HG03342 (cell line): ENCODE data around the gene P2RX5.

Experiments
- ATAC-seq: cut with Tn5 transposase; IDR thresholded peaks from one replicate; pipeline ENCODE4 v1.9.1; 2021; ENCODE audit warnings: mild to moderate bottlenecking, moderate library complexity; ENCODE audit not compliant: unreplicated experiment

P2RX5 gene

GRCh38 chr17:3657874-3658783, 37.8 kb downstream of the P2RX5 start:
- ATAC-seq, result no peak

DNA sequence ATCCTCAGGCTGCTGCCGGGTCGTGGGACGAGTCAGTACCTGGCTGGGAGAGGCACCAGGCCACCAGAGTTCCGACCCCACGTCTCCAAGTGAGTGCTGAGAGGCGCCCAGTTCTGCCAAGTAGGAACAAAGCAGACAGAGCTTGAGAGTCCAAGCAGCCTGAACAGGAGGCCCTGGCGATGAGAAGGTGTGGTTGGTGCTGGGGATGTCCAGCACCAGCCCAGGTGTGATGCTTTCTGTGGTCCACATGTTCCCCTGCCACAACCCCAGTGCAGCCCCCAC, 38.4 kb downstream of the P2RX5 start:
- ATAC-seq, result no peak

DNA sequence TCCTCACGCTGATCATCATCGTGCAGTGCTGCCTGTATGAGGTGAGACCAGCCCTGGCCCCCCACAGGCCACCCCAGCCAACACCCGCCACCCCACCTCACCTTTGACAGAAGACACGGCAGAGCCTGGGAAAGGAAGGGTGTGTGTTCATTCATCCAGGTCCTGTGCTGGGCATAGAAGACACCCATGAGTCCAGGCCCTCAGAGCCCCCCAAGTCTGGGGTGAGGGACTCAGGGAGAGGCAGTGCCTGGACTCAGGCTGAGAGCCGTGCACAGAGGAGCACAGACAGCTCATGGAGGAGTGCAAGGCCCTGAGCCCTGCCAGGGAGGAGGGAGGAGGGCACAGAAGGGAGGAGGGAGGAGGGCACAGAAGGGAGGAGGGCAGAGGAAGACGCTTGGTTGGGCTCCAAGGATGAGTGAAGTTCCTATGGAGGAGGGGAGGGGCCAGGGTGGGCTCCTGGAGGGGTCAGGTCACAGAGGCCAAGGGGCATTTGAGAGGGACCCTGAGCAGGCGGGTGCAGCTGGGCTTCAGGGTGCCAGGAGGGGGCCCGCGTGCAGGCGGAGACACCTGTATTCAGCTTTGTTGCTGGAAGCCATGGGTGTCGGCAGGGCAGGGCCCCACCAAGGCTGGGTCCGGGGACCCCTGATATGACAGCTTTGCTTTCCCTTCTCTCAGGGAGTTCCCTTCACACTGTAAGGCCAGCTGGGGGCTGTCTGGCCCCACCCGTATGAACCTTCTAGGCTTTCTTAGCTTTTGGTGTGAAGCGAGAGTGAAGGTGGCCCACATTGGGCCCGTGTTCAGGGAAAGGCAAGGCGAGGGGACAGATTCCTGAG, 39.0 kb downstream of the P2RX5 start:
- ATAC-seq, result no peak

- no peak for ATAC-seq
Observed at GRCh38 chr17:3656353-3656752, 39.6 kb downstream of the P2RX5 start.

- no peak for ATAC-seq
Observed at GRCh38 chr17:3655766-3656165, 40.2 kb downstream of the P2RX5 start.

DNA sequence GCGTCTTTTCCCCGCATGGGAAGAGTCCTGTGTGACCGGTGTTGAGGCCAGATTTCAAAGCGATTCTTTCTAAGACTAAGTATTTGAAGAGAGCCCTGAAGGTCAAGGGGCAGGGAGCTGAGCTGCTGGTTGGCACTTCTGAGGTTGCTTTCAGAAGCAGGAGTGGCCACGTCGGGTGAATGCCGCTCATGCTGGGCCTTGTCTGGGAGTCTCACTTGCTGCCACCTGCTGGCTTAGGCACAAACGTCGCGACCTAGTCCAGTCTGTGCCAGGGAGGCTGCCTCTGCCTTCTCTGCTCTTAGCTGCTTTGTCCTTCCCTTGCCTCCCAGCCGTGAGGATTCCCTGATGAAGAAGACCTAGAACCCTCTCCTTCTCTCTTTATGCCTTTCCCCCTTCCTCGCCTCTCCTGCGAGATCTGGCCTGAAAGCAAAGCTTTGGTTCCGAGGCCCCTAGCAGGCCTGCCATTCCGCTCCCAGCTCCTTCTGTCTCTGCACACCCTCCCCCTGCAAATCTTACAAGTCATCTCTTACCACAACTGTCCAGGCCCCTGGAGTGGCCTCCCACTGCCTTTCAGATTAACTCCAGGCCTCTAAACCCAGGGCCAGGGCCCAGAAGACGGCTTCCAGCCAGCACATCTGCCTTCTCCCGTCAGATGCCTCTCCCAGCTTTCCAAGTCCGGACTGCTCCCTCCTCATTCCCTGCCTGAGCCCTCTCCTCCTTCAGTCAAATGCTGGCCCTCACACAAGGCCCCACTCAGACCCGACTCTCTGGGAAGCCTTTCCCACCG, 48.0 kb downstream of the P2RX5 start:
- no peak for ATAC-seq

- ATAC-seq, result no peak
Observed at GRCh38 chr17:3647251-3647650, 48.7 kb downstream of the P2RX5 start.

DNA sequence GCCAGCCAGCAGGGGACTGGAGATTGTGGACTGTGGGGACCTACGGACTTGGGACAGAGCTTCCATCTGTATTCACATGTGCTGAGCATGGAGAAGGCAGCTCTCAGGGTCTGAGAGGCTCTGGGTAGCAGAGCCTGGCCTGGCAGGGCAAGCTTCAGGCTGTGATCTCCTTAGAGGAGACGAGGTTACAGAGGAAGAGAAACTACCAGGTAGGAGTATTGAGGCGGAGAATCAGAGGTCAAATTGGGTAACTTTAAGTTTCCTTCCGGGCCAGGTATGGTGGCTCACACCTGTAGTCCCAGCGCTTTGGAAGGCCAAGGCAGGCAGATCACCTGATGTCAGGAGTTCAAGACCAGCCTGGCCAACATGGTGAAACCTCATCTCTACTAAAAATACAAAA, 50.6 kb downstream of the P2RX5 start:
- ATAC-seq, result no peak

- ATAC-seq, result no peak
Observed at GRCh38 chr17:3643889-3644349, 52.0 kb downstream of the P2RX5 start.

- ATAC-seq, result no peak
Observed at GRCh38 chr17:3641717-3642486, 54.1 kb downstream of the P2RX5 start.

- no peak for ATAC-seq
Observed at GRCh38 chr17:3641014-3641413, 54.9 kb downstream of the P2RX5 start.

- ATAC-seq, result no peak
Observed at GRCh38 chr17:3639981-3640596, 55.9 kb downstream of the P2RX5 start.

GRCh38 chr17:3636908-3637373, 59.0 kb downstream of the P2RX5 start:
- peak; percentile 11 for ATAC-seq

- peak; percentile 92 for ATAC-seq
Observed at GRCh38 chr17:3636154-3636907, 59.6 kb downstream of the P2RX5 start, which contains the start of the genes CTNS and SHPK. CTNS (plus strand) TSS chr17:3636760; CDS start chr17:3640207, 3,447 bp downstream. SHPK (minus strand) TSS chr17:3636250; CDS start chr17:3636219, 31 bp downstream.

DNA sequence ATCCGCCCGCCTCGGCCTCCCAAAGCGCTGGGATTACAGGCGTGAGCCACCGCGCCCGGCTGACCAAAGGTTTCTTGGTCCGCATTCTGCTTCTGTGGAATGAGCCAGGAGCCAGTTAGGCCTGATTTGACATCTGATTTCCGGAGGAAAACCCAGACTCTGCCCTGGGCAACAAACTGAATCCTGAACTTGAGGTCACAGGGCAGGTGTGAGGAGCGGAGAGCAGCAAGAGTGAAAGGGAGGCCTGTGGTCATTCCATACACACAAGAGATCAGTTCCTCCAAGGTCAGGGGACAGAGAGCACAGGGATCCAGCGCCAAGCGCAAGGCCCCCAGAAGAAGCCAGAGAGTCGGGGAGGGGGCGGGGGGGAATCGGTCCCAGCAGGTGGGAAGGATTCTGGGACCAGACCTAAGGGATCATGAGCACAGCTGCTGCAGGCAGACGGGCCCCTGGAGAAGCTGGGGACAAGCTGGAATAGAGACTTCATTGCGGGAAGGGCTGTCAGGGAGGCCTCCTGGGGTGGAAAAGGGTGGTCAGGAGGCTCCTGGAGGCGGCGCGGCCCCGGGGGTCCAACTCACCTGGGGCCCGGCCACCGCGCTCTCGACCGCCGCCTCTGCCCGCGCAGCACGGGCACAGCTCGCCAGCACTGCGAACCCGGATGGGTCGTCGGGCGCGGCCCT, 60.3 kb downstream of the P2RX5 start:
- ATAC-seq, result no peak

DNA sequence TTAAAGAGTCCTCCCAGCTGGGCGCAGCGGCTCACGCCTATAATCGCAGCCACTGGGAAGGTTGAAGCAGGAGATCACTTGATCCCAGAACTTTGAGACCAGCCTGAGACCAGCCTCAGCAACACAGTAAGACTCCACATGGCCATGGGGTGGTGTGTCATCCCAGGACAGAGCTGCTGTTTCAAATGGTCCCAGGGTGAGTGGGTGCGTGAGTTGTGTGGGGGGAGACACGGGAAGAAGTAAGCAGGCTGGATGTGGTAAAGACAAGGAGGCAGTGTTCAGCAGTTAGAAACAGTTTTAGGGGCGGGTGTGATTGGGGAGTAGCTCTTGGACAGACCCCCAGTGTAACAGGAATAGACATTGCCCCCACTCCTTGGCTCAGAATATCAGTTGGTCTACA, 63.7 kb downstream of the P2RX5 start:
- no peak for ATAC-seq

DNA sequence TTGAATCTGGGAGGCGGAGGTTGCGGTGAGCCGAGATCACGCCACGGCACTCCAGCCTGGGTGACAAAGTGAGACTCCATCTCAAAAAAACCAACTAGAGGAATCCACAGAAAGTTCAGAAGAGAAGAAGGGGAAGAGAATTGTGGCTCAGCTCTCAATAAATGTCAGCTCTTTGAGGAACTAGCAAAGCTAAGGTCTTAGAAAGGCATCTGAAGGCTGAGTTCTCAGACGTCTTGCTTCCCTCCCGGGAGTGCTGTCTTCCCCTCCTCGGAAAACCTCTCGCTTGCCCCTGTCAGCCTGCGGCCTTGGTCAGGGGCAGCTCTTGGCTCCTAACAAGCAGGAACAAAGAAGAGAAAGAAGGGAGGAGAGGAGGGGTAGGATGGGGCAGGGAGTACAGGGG, 65.2 kb downstream of the P2RX5 start:
- no peak for ATAC-seq

DNA sequence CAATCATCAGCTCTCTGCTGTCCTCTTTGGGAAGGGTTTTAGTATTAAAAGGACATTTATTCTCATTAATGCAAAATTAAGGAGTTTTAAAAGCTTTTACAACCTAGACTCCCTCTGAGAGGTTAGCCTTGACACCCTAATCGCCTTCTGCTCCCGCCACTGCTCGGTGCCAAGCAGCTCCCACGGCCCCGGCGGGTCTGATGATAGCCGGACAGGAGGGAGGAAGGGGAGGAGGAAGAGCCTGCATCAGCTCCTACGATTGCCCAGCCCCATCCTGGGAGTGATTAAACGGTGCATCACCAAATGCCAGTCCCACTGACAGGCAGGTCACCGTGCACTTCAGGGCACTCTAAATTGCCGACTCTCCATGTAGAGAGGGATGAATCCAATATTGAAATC, 68.2 kb downstream of the P2RX5 start:
- ATAC-seq, result no peak
